ENCODE results near the gene KLF6.
A peak's percentile ranks its signal among the peaks of the same experiment; 100 is the strongest.

The KLF6 gene

DNA sequence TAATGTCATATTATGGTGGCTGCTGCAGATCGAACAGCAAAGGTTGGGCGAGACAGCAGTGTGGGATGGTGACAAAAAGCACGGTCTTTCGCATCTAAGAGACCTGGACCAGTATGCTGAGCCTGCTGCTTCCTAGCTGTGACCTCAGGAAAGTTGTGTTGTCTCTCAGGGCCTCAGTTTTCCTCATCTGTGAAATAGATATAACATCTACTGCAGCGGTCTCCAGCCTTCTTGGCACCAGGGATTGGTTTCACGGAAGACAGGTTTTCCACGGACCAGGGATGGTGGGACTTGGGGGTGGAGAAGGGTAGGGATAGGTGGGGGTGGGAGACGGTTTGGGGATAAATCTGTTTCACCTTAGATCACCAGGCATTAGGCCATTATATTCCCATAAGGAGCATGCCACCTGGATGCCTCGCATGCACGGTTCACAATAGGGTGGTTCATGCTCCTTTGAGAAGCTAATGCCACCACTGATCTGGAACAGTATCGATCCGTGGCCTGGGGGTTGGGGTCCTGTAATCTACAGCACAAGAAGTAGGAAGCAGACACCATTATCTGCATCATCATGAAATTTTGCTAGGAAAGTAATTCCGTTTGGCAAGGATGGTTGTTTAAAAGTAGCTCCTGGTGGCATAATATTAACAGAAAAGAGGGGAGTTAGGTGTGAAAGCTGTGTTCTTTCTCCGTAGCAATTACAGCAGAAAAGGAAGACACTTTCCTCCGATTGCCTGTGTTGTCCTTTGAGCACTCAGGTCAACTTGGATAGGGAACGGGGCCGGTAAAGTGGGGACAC lies 10.8 kb downstream of the KLF6 start:
- no peak for DNase-seq

GRCh38 chr10:3773460-3774017 lies 11.5 kb downstream of the KLF6 start:
- DNase-seq, result no peak

GRCh38 chr10:3772361-3773171 lies 12.4 kb downstream of the KLF6 start:
- DNase-seq, result no peak

DNA sequence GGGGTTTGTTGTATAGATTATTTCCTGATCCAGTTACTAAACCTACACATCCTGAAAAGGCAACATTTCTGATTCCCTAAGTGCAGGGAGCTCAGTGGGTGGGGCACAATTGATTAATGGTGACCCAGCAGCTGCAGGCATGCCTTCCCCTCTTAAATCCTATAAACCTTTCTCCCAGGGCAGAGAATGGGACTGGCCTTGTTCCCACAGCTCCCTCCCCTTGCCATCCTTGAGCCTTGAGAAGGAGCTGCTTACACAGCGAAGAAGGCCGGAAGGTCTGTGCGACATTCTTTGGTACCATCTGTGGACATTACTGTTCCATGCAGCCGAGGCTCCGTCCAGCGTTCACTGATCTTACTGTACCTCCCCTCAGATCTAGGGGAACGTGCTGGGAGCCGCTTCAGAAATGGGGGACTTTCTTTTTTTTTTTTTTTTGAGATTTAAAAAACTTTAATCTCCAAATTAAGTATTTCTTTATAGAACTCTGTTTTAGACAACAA lies 14.3 kb downstream of the KLF6 start:
- DNase-seq, result no peak

GRCh38 chr10:3769556-3769955 lies 15.5 kb downstream of the KLF6 start:
- peak; percentile 79 to 82 for DNase-seq

- no peak for DNase-seq
Measured at GRCh38 chr10:3766046-3766756, 18.8 kb downstream of the KLF6 start.

- DNase-seq, result peak; percentile 32 to 35
Measured at GRCh38 chr10:3765146-3765545, 19.9 kb downstream of the KLF6 start.

GRCh38 chr10:3764626-3765112 lies 20.3 kb downstream of the KLF6 start:
- DNase-seq, result no peak

DNA sequence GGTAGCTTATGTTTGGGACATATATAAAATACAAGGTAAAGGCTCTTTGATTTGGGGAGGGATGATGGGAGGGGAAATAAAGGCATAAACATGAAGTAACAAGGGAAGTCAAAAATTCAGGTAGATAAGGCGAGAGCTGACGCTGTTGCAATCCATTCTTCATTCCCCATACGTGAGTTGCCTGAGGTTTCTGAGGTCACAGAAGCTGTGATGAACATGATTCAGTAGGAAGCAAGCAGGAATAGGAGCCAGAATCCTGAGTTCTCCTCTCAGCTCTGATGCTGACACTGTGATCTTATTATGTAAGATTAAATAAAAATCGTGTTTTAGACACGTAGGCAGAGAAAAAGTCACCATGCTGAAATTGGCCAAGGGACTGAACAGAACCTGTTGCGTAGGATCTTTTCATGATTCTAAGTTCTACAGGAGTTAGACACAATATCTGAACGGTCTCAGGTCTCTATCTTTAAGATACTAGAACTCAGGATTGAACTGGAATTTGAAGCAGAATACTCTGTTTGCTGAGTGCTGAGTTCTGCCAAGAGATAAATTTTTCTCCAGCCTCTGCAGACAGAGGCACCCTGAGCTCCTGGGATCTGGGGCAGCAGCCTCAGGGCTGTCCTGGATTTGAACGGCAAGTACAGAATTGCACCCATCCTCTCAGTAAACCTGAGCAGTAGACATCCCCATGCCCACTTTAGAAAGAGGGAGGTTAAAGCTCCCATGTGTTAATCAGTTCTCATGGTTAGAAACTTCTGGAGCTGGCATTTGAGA lies 21.0 kb downstream of the KLF6 start:
- no peak for DNase-seq

- DNase-seq, result no peak
Measured at GRCh38 chr10:3763035-3763456, 22.0 kb downstream of the KLF6 start.

GRCh38 chr10:3762309-3762708 lies 22.7 kb downstream of the KLF6 start:
- DNase-seq, result no peak

- DNase-seq, result no peak
Measured at GRCh38 chr10:3761904-3762303, 23.1 kb downstream of the KLF6 start.

- no peak for DNase-seq
Measured at GRCh38 chr10:3761021-3761686, 23.9 kb downstream of the KLF6 start.

GRCh38 chr10:3760083-3760482 lies 24.9 kb downstream of the KLF6 start:
- DNase-seq, result no peak

- no peak for DNase-seq
Measured at GRCh38 chr10:3759397-3759796, 25.6 kb downstream of the KLF6 start.

- DNase-seq, result no peak
Measured at GRCh38 chr10:3758491-3758970, 26.5 kb downstream of the KLF6 start.

DNA sequence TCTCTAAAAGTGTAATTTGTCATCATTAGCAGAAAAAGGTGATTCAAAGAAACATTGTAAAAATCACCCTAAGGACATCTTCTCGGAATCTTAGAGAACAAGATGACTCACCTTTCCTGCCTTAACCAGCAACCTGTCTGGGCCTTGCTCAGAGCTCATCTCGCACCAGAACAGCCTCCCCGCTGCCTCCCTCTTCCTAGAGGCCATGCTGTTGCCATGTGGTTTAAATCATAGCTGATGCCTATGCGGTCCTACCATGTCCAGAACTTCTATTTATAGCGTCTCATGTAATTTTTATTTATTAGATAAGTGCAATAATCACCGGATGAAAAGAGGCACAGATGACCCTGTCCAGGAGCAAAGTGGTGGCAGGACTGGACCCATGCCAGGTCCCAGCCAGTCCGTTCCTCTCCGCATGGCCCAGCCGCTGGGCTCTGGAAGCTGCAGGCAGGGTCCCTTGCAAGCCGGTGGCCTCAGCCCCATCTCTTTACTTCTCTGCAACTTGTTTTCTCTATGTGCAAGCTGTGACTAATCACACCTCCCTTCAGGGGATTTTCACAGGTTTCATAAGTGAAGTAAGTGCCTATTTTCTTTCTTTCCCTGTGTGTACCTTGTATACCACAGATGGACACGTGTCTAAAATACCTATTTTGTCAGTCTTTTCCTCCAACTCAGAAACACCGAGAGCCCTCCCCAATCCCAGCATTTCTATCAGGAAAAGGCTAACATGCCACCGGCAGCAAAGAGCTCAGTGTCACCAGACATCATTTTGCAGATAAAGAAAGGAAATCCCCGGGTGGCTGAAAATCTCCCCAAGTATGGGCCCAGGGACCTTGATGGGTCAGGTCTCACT lies 27.1 kb downstream of the KLF6 start:
- no peak for DNase-seq

GRCh38 chr10:3757250-3757637 lies 27.8 kb downstream of the KLF6 start:
- no peak for DNase-seq

DNA sequence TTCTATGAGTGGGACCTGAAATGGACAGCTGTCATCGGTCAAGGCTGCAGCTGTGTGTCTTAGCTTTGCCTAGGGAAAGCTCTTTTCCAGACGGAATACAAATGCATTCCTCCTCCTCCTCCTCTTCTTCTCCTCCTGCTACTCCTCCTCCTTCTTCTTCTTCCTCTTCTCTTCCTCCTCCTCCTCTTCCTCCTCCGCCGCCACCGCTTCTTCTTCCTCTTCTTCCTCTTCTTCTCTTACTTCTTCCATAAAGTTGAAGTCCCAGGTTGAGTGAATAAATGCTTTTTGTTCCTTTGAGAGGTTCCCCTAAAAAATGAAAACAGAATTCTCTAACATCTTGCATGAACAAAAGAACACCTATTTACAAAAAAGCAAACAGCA lies 28.7 kb downstream of the KLF6 start:
- DNase-seq, result no peak
